ENCODE measurements around the gene MEIKIN. TPM values are rescaled to one million over a fixed set of nuclear protein-coding genes. Genes with fewer than 3 reads are reported as not detected.

MEIKIN gene
- total and polyA plus RNA-seq, 12 donors: 0.09 TPM; not detected in 11

GRCh38 chr5:131974016-131974415 is 28.6 kb upstream of the MEIKIN start:
- Histone ChIP-seq H3K27ac (peak overlapping the region in 1 of 10 donors; percentile 50), H3K4me3 (no peak overlapping the region), H3K36me3 (no peaks in the 10 kb centered on the region), H3K27me3 (no peaks in the 10 kb centered on the region), H3K9me3 (no peaks in the 10 kb centered on the region), H3K4me1 (no peaks in the 10 kb centered on the region)
- intact Hi-C loops (cut with DNase I): no loop called here
- no peak for ATAC-seq
- TF ChIP-seq, protein P1, sequence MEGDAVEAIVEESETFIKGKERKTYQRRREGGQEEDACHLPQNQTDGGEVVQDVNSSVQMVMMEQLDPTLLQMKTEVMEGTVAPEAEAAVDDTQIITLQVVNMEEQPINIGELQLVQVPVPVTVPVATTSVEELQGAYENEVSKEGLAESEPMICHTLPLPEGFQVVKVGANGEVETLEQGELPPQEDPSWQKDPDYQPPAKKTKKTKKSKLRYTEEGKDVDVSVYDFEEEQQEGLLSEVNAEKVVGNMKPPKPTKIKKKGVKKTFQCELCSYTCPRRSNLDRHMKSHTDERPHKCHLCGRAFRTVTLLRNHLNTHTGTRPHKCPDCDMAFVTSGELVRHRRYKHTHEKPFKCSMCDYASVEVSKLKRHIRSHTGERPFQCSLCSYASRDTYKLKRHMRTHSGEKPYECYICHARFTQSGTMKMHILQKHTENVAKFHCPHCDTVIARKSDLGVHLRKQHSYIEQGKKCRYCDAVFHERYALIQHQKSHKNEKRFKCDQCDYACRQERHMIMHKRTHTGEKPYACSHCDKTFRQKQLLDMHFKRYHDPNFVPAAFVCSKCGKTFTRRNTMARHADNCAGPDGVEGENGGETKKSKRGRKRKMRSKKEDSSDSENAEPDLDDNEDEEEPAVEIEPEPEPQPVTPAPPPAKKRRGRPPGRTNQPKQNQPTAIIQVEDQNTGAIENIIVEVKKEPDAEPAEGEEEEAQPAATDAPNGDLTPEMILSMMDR (IDR thresholded peaks at IDR 0.05): no peak
- DNase-seq: no peak
- WGBS, 2 donors: 94 to 97% methylated on average over 1 of the region's 1 CpG

- Histone ChIP-seq H3K27ac (no peak overlapping the region), H3K4me1 (no peaks in the 10 kb centered on the region), H3K27me3 (no peaks in the 10 kb centered on the region), H3K9me3 (no peaks in the 10 kb centered on the region), H3K4me3 (no peak overlapping the region), H3K36me3 (no peaks in the 10 kb centered on the region)
- ATAC-seq (no peak), DNase-seq (no peak)
- WGBS, 2 donors: 82 to 84% methylated on average over 9 of the region's 9 CpGs
- intact Hi-C loops (cut with DNase I): no loop called here
- TF ChIP-seq, protein P1 (IDR thresholded peaks at IDR 0.05): no peak
These were observed 27.7 kb upstream of the MEIKIN start for GRCh38 chr5:131973089-131973712.

GRCh38 chr5:131968396-131968954 is 23.0 kb upstream of the MEIKIN start:
- TF ChIP-seq, protein P1 (IDR thresholded peaks at IDR 0.05): no peak
- no peaks in the 10 kb centered on the region for H3K27me3 ChIP-seq
- WGBS, 2 donors: 81 to 83% methylated on average over 5 of the region's 5 CpGs
- no peak for ATAC-seq
- H3K4me1 ChIP-seq: no peaks in the 10 kb centered on the region
- H3K4me3 ChIP-seq: no peak overlapping the region
- H3K27ac ChIP-seq: no peak overlapping the region
- no peaks in the 10 kb centered on the region for H3K9me3 ChIP-seq
- no peak for DNase-seq
- intact Hi-C loops (cut with DNase I): no loop called here
- no peaks in the 10 kb centered on the region for H3K36me3 ChIP-seq

DNA sequence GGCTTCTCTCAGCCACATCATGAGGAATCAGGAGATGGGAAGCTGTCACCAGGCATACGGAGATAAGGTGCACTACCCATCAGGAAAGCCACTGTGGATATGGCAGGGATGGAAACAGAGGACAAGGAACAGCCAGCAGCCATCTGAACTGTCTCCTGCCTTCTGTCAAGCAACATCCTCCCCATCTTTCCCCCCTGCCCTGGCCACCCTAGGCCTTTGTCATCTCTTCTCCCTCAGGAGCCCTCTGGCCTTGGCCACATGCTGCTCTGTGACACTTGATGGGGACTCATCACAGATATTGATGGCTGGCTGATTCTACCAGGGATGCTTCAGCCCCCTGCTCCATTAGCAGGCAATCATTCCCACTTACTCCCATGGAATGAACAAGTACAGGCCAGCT is 21.1 kb upstream of the MEIKIN start:
- Histone ChIP-seq H3K27ac (no peak overlapping the region), H3K36me3 (no peaks in the 10 kb centered on the region), H3K9me3 (no peaks in the 10 kb centered on the region), H3K27me3 (no peaks in the 10 kb centered on the region), H3K4me1 (no peaks in the 10 kb centered on the region), H3K4me3 (no peak overlapping the region)
- DNase-seq (no peak), ATAC-seq (no peak)
- 82 to 86% methylated on average over 1 of the region's 1 CpG for WGBS, 2 donors
- intact Hi-C loops (cut with DNase I): no loop called here
- TF ChIP-seq, protein P1 (IDR thresholded peaks at IDR 0.05): no peak

Measured in heart right ventricle (tissue), 16 donors.